Ishikawa (cell line): ENCODE results near the gene PBX1.

ENCODE experiments used
- CEBPB ChIP-seq: IDR thresholded peaks from 2 replicates; pipeline ENCODE4 v1.6.1; 2012
- CREB1 ChIP-seq: IDR thresholded peaks from 2 replicates; pipeline ENCODE4 v1.6.1; 2012; ENCODE audit warnings: low read depth
- EGR1 ChIP-seq: IDR thresholded peaks from 2 replicates; pipeline ENCODE4 v1.6.1; 2012
- EP300 ChIP-seq: IDR thresholded peaks from 2 replicates; pipeline ENCODE4 v1.6.1; 2012; ENCODE audit warnings: borderline replicate concordance
- FOXM1 ChIP-seq: IDR thresholded peaks from 2 replicates; pipeline ENCODE4 v1.6.1; 2012; ENCODE audit warnings: low read depth, borderline replicate concordance
- NFIC ChIP-seq: IDR thresholded peaks from 2 replicates; pipeline ENCODE4 v1.6.1; 2012
- RAD21 ChIP-seq: IDR thresholded peaks from 2 replicates; pipeline ENCODE4 v1.6.1; 2012; ENCODE audit warnings: low read depth
- REST ChIP-seq: IDR thresholded peaks from 2 replicates; pipeline ENCODE4 v1.6.1; 2012; ENCODE audit warnings: low read depth, mild to moderate bottlenecking
- TAF1 ChIP-seq: IDR thresholded peaks from 2 replicates; pipeline ENCODE4 v1.6.1; 2012; ENCODE audit warnings: low read depth, mild to moderate bottlenecking
- TCF12 ChIP-seq: IDR thresholded peaks from 2 replicates; pipeline ENCODE4 v1.6.1; 2012; ENCODE audit warnings: low read depth
- TEAD4 ChIP-seq: IDR thresholded peaks from 2 replicates; pipeline ENCODE4 v1.6.1; 2012
- YY1 ChIP-seq: IDR thresholded peaks from 2 replicates; pipeline ENCODE4 v1.6.1; 2012; ENCODE audit warnings: low read depth
- TF ChIP-seq, protein P1 (sequence below): IDR thresholded peaks from 2 replicates; pipeline ENCODE4 v1.6.1; 2012
- TF ChIP-seq, protein P2 (sequence below): IDR thresholded peaks from 2 replicates; pipeline ENCODE4 v1.6.1; 2012

- TF ChIP-seq CREB1 (no peak), TAF1 (no peak), EP300 (no peak), RAD21 (no peak), FOXM1 (no peak), TEAD4 (no peak), CEBPB (no peak), REST (no peak), YY1 (no peak), TCF12 (no peak), EGR1 (no peak), NFIC (no peak)
- TF ChIP-seq, protein P1, sequence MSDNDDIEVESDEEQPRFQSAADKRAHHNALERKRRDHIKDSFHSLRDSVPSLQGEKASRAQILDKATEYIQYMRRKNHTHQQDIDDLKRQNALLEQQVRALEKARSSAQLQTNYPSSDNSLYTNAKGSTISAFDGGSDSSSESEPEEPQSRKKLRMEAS = no peak
- TF ChIP-seq, protein P2, sequence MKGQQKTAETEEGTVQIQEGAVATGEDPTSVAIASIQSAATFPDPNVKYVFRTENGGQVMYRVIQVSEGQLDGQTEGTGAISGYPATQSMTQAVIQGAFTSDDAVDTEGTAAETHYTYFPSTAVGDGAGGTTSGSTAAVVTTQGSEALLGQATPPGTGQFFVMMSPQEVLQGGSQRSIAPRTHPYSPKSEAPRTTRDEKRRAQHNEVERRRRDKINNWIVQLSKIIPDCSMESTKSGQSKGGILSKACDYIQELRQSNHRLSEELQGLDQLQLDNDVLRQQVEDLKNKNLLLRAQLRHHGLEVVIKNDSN = no peak
These were observed 283.9 kb downstream of the PBX1 start for GRCh38 chr1:164842870-164843269.
